Fibroblast of lung (primary cell): ENCODE results near the gene PRKCH. TPM values are rescaled to one million over a fixed set of nuclear protein-coding genes. Genes with fewer than 3 reads are reported as not detected.

Experiments used
- DNase-seq, 2 donors: peaks; one replicate each; pipeline versions ENCODE4 v3.0.0 to v3.0.0-alpha.2; 2010; ENCODE audit warnings: low read depth in 2 of 2
- H2AFZ ChIP-seq: 2 replicates; pipeline ENCODE4 v1.5.1; 2012; ENCODE audit warnings: low read length, control low read depth, inconsistent platforms
- H3K27ac ChIP-seq: 2 replicates; pipeline ENCODE4 v1.5.1; 2011; ENCODE audit warnings: low read length, control low read depth; ENCODE audit not compliant: insufficient read depth
- H3K27me3 ChIP-seq: 2 replicates; pipeline ENCODE4 v1.5.1; 2011; ENCODE audit warnings: mild to moderate bottlenecking, low read length; ENCODE audit not compliant: control insufficient read depth, insufficient read depth
- H3K36me3 ChIP-seq: 2 replicates; pipeline ENCODE4 v1.5.1; 2011; ENCODE audit warnings: low read length; ENCODE audit not compliant: control insufficient read depth, insufficient read depth
- H3K4me1 ChIP-seq: 2 replicates; pipeline ENCODE4 v1.5.1; 2011; ENCODE audit warnings: low read length; ENCODE audit not compliant: control insufficient read depth, insufficient read depth; ENCODE audit errors: extremely low read depth
- H3K4me2 ChIP-seq: 2 replicates; pipeline ENCODE4 v1.5.1; 2011; ENCODE audit warnings: low read length, control low read depth; ENCODE audit not compliant: insufficient read depth; ENCODE audit errors: extremely low read depth
- H3K4me3 ChIP-seq, 4 experiments: fragments of 200-600 bp in 1 of 4; sonication (generic) in 1 of 4; replicated peaks in 1 of 4; 2 replicates each; pipeline ENCODE4 v1.5.1; 2011 to 2016; ENCODE audit warnings: low read length in 4 of 4, low read depth in 3 of 4, mild to moderate bottlenecking in 3 of 4, control low read depth in 2 of 4, inconsistent platforms in 1 of 4, mixed read lengths in 1 of 4; ENCODE audit not compliant: insufficient read depth in 1 of 4; ENCODE audit errors: control extremely low read depth in 1 of 4
- H3K79me2 ChIP-seq: 2 replicates; pipeline ENCODE4 v1.5.1; 2012; ENCODE audit warnings: mild to moderate bottlenecking, low read length, inconsistent platforms; ENCODE audit not compliant: control insufficient read depth, insufficient read depth
- H3K9ac ChIP-seq: 2 replicates; pipeline ENCODE4 v1.5.1; 2011; ENCODE audit warnings: mild to moderate bottlenecking, low read length, control low read depth; ENCODE audit not compliant: insufficient read depth
- H3K9me3 ChIP-seq: 2 replicates; pipeline ENCODE4 v1.5.1; 2012; ENCODE audit warnings: low read depth, low read length; ENCODE audit not compliant: control insufficient read depth, insufficient read depth
- H4K20me1 ChIP-seq: 2 replicates; pipeline ENCODE4 v1.5.1; 2011; ENCODE audit warnings: low read length; ENCODE audit not compliant: control insufficient read depth, insufficient read depth; ENCODE audit errors: extremely low read depth
- CTCF ChIP-seq, 2 donors: IDR thresholded peaks in 1 of 2; conservative IDR thresholded peaks in 1 of 2; 1 replicate in 1 of 2; 2 replicates in 1 of 2; pipeline ENCODE4 v1.5.1; 2011 to 2012; ENCODE audit warnings: low read length in 2 of 2, control low read depth in 1 of 2, inconsistent platforms in 1 of 2, low read depth in 1 of 2, mild to moderate bottlenecking in 1 of 2
- EZH2 ChIP-seq: IDR thresholded peaks from 2 replicates; pipeline ENCODE4 v1.5.1; 2012; ENCODE audit warnings: low read length, control low read depth, mild to moderate bottlenecking; ENCODE audit errors: missing control alignments
- polyA plus RNA-seq, 2 donors: library from polyadenylated mRNA; depleted of rRNA in 1 of 2; stranded (reverse) in 1 of 2; unstranded in 1 of 2; fragments of >200 nt; gene quantifications; 2 replicates each; pipeline ENCODE4 v1.2.1, GENCODE V29; 2011 to 2012; ENCODE audit warnings: missing spikeins in 1 of 2
- total RNA-seq: library from RNA; depleted of rRNA; stranded (reverse); fragments of >200 nt; gene quantifications from 2 replicates; pipeline ENCODE4 v1.2.1, GENCODE V29; 2014

The PRKCH gene
- total and polyA plus RNA-seq, 2 donors (not counting 1 experiment from before 2014, with no cell fraction given), result 2.9 to 5.4 TPM

DNA sequence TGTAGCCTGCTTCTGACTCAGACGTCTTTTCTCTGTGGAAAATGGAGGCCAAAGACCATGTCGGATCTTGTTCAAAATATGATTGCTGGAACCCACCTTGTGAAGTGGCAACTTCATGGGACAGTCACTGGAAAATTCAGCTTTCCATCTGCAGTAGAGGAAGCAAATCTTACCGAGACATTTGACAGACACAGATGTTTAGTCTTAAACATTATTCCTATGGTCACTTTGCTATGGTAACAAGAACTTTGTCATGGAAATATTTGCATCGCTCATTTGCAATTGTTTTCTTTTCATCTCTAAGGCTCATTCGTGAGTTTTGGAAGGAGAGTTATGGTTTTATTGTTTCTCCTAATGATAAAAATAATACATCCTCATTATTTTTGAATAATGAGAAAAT is 275.6 kb downstream of the PRKCH start:
- DNase-seq, result no peak
- Histone ChIP-seq H3K27me3 (no peaks in the 10 kb centered on the region), H3K4me2 (no peak overlapping the region), H3K9ac (no peak overlapping the region), H3K36me3 (no peaks in the 10 kb centered on the region), H3K4me1 (peaks cover 4% of the 10 kb centered on the region), H3K4me3 (no peak overlapping the region), H3K79me2 (no peaks in the 10 kb centered on the region), H4K20me1 (no peaks in the 10 kb centered on the region), H3K27ac (no peak overlapping the region), H3K9me3 (no peaks in the 10 kb centered on the region), H2AFZ (no peak overlapping the region)
- TF ChIP-seq CTCF (conservative IDR thresholded peaks at IDR 0.05 in 1 of 2, IDR thresholded peaks at IDR 0.05 in 1 of 2; ENCODE audit: low read depth in 1 of 2, low read length in 2 of 2) (no peak), EZH2 (no peak)

- no peak overlapping the region for H3K9ac ChIP-seq
Measured at GRCh38 chr14:61598980-61599379, 277.6 kb downstream of the PRKCH start.

DNA sequence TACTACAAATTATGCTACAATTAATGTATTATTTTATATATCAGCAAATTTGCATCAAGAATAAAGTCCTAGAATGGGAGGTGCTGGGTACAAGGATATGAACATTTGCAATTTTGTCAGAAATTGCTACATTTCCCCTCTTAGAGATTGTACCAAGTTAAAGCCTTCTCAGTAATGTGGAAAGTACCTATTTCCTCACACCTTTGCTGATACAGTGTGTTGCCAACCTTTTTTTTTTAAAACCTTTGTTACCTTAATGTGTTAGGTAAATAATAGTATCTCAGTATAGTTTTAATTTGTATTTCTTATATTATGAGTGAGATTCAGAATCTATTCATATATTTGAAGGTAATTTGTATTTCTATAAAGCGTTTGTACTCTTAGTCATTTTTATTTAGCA is 278.6 kb downstream of the PRKCH start:
- Histone ChIP-seq H4K20me1 (no peaks in the 10 kb centered on the region), H3K9ac (no peak overlapping the region), H3K36me3 (no peaks in the 10 kb centered on the region), H3K79me2 (no peaks in the 10 kb centered on the region), H2AFZ (no peak overlapping the region), H3K9me3 (no peaks in the 10 kb centered on the region), H3K4me3 (no peak overlapping the region), H3K4me2 (no peak overlapping the region), H3K27me3 (no peaks in the 10 kb centered on the region), H3K27ac (no peak overlapping the region), H3K4me1 (no peaks in the 10 kb centered on the region)
- no peak for DNase-seq
- TF ChIP-seq CTCF (conservative IDR thresholded peaks at IDR 0.05 in 1 of 2, IDR thresholded peaks at IDR 0.05 in 1 of 2; ENCODE audit: low read depth in 1 of 2, low read length in 2 of 2), result no peak
- TF ChIP-seq EZH2, result no peak

More at GRCh38 chr14:61598980-61599379, 277.6 kb downstream of the PRKCH start:
- Histone ChIP-seq H3K27me3 (no peaks in the 10 kb centered on the region), H3K4me3 (no peak overlapping the region), H2AFZ (peak overlapping the region; percentile 51), H3K9me3 (no peaks in the 10 kb centered on the region), H4K20me1 (no peaks in the 10 kb centered on the region), H3K27ac (no peak overlapping the region), H3K79me2 (no peaks in the 10 kb centered on the region), H3K4me1 (peaks cover 4% of the 10 kb centered on the region), H3K36me3 (no peaks in the 10 kb centered on the region), H3K4me2 (no peak overlapping the region)
- TF ChIP-seq CTCF (conservative IDR thresholded peaks at IDR 0.05 in 1 of 2, IDR thresholded peaks at IDR 0.05 in 1 of 2; ENCODE audit: low read depth in 1 of 2, low read length in 2 of 2) (no peak), EZH2 (no peak)
- DNase-seq, result no peak

Other genes with a start within 250 kb of the PRKCH start
- gene TMEM30B, start 40.2 kb upstream of the PRKCH start, total RNA-seq, result 0.51 and 0.83 TPM in 2 replicates
- 0.22 and 0.52 TPM in 2 replicates for gene TMEM30B, start 40.2 kb upstream of the PRKCH start, polyA plus RNA-seq